Sciatic nerve (tissue), 2 donors: ENCODE results near the gene INTS3. TPM values are rescaled to one million over a fixed set of nuclear protein-coding genes. Genes with fewer than 3 reads are reported as not detected.

Experiments used
- ATAC-seq: fragments of 200-7000 bp; cut with Tn5 transposase; one replicate; pipeline ENCODE4 v1.9.1; 2020; ENCODE audit warnings: mild to moderate bottlenecking, moderate library complexity
- DNase-seq: peaks from one replicate; pipeline ENCODE4 v3.0.0-alpha.2; 2020; ENCODE audit warnings: low spot score
- intact Hi-C: fragments of 100-400 bp; cut with DNase I; formaldehyde crosslinking; loops from one replicate; pipeline ENCODE4 v1.14.2; 2022
- total RNA-seq: library from RNA; stranded (reverse); fragmentation: NEBNext Ultra II Directional; extraction: Animal tissue kit (Norgen Biotek cat#: 25700); gene quantifications from one replicate; pipeline ENCODE4 v1.2.1, GENCODE V29; 2021
- donor health status: DM: no; HTN: no; CAD: no.
- donor health status: DM: no; HTN: no; CAD: no.

Gene INTS3
- total RNA-seq, 1 donor from 2014 or later = 72.4 TPM

GRCh38 chr1:153791648-153792253, 63.9 kb downstream of the INTS3 start:
- intact Hi-C loops = loop anchor here (5.0 kb wide), 1 partner anchor 191 kb away; no protein-coding TSS in a partner anchor
- ATAC-seq (no peak), DNase-seq (peak; percentile 60)

GRCh38 chr1:153792631-153793041, 64.8 kb downstream of the INTS3 start:
- DNase-seq (peak; percentile 51), ATAC-seq (no peak)
- intact Hi-C loops = loop anchor here (5.0 kb wide), 1 partner anchor 190 kb away; no protein-coding TSS in a partner anchor

GRCh38 chr1:153793261-153793972, 65.6 kb downstream of the INTS3 start:
- ATAC-seq (no peak), DNase-seq (peak; percentile 45)
- intact Hi-C loops = loop anchor here (5.0 kb wide), 1 partner anchor 189 kb away; no protein-coding TSS in a partner anchor

DNA sequence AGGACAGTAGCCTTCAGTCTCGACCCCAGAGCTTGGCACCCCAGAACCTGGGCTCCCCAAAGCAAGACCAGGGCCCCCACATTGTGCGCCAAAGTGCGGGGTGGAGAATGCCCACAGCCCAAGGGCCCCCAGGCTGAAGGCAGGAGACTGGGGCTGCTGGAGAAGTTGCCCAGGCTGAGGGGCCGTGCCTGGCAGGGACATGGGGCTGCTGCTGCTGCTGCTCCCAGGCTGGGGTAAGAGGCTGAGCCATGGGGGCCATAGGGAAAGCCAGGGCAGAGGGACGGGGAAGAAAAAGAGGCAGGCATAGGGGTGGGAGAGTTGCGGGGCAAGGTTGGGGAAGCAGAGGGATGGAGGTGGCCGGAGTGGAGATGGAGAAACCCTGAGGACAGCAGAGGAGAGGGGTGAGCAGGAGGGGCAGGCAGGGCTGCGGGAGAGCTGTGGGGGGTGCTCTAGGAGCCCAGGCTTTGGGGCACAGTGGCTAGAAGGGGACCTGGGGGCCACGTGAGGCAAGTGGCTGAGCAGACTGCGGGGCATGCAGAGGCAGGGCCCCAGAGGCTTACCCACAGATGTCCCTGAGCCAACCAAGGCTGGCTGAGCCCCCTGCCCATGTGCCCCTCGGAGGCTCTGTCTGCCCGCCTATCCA, 66.2 kb downstream of the INTS3 start:
- DNase-seq (peak; percentile 56), ATAC-seq (no peak)
- intact Hi-C loops = loop anchor here (5.0 kb wide), 1 partner anchor 188 kb away; no protein-coding TSS in a partner anchor

GRCh38 chr1:153794624-153795329, 66.9 kb downstream of the INTS3 start:
- intact Hi-C loops = loop anchor here (5.0 kb wide), 1 partner anchor 188 kb away; no protein-coding TSS in a partner anchor
- no peak for ATAC-seq
- DNase-seq = no peak

DNA sequence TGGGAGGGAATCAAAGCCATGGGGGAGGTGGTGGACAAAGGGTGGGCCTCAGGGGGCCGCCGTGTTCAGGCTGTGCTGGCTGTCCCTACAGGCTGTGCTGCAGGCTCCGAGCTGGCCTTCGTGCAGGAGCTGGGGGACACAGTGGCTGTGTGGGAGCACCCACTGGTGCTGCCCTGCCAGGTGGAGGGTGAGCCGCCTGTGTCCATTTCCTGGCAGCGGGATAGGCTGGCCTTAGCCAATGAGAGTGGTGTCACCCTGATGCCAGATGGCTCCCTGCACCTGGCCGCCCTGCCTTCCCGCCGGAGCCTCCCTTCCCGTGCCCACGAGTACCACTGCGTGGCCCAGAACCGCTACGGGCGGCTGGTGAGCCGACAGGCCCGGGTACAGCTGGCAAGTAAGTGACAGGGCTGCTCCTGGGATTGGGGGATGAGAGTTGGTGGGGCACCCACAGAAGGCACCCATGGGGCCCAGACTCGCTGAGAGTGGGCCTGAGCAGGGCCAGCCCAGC, 67.5 kb downstream of the INTS3 start:
- DNase-seq (no peak), ATAC-seq (no peak)
- intact Hi-C loops = no loop called here

- intact Hi-C loops = no loop called here
- ATAC-seq (no peak), DNase-seq (no peak)
Measured at GRCh38 chr1:153795934-153796785, 68.3 kb downstream of the INTS3 start.

DNA sequence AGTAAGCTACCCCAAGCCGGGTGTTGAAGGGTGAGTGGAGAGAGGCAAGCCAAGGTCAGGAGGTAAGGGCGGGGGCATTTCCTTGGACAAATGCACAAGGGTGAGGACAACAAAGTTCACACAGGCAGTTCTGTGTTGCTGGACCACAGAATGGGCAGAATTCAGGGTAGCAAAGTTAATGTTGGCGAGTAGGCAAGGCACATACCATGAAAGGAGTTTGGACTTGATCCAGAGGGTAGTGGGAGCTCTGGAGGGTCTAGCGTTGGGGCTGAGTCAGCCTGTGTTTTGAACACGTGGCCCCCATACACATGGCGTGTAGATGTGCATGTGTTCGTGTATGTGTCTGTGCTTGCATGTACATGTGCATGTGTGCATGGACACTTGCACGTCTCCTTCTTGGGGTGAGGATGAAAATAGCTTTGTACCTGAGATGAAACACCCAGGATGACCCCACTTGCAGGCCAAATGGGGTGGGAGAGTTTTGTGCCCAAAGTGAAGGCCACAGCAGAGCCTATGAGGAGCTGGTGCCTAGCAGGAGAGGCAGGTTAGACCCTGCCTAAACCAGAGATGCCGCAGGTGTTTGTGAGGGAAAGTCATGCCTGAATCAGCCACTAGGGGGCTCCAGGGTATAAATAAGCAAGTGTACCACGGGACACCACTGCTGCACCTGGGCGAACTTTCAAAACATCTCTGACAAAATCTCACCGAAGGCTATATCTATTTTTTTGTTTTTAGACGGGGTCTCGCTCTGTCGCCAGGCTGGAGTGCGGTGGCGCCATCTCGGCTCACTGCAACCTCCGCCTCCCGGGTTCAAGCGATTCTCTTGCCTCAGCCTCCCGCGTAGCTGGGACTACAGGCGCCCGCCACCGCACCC, 69.2 kb downstream of the INTS3 start:
- DNase-seq = peak; percentile 91
- intact Hi-C loops = no loop called here
- peak; percentile 61 for ATAC-seq

- DNase-seq = no peak
- ATAC-seq = no peak
- intact Hi-C loops = no loop called here
Measured at GRCh38 chr1:153798468-153798780, 70.6 kb downstream of the INTS3 start.

DNA sequence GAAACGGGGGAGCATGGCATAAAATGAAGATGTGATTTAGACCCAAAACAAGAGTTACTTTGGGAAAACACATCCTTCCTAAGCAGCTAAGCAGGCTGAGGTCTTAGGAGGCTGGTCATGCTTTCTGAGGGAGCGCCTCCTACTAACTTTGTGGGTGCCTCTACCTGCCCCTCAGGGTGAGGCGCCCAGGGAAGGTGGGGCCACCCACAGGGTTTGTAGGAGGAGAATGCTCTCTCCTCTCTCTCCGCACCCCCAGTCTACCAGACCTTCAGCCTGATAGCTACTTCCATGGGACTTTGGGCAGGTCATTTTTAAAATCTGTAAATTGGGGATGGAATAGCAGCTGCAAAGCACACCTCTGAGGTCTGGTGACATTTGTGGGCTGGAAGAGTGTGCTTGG, 71.2 kb downstream of the INTS3 start:
- ATAC-seq (no peak), DNase-seq (no peak)
- intact Hi-C loops = no loop called here

DNA sequence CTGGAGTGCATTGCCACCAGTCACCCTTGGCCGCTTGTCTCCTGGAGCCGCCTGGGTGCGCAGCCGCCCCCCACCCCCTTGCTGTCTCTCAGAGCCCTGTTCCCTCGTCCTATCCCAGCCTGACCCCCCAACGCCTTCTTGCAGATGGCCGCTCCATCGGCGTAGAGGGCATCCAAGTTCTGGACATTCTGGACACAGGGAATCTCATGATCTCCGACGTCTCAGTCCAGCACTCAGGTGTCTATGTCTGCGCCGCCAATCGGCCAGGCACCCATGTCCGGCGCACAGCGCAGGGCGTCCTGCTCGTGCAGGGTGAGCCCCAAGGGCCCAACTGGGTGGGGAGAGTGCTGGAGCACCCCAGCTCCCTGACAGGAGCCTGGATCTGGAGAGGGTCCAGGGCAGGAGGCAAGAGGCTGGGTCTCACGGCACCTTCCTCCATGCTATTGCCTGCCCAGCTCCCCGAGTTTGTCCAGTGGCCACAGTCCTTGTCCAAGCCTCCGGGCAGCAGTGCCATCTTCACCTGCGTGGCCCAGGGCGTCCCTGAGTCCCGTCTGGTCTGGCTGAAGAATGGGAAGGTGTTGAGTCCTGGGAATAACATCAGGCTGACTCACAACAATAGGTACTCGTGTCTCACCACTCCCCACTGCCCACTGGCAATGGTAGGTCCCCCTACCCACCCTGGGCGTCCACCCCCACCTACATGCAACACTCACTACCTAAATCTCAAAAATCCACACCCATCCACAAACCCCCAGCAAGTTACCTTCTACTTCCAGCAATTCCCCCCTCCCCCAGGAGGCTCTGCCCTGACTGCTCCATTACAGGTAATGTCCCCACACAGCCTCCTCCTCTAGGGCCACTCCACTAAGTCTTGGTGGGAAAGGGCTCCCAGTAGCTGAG, 72.0 kb downstream of the INTS3 start:
- no peak for DNase-seq
- no peak for ATAC-seq
- intact Hi-C loops = no loop called here

DNA sequence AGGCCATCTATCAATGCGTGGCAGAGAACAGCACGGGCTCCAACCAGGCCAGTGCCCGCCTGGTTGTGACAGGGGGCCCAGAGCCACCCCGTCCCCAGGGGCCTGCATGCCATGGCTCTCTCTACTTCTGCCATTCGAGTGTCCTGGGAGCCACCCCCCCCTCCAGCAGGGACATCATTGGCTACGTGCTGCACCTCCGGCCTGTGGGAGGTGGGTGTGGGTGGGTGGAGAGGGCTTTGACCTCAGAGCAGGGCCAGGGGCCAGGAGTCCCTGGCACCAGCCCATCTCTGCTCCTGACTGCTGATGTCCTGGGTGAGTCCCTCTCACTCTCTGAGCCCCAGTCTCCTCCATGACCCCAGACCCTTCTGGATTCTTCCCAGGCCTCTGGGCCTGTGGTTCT, 72.7 kb downstream of the INTS3 start:
- DNase-seq (no peak), ATAC-seq (no peak)
- intact Hi-C loops = no loop called here

DNA sequence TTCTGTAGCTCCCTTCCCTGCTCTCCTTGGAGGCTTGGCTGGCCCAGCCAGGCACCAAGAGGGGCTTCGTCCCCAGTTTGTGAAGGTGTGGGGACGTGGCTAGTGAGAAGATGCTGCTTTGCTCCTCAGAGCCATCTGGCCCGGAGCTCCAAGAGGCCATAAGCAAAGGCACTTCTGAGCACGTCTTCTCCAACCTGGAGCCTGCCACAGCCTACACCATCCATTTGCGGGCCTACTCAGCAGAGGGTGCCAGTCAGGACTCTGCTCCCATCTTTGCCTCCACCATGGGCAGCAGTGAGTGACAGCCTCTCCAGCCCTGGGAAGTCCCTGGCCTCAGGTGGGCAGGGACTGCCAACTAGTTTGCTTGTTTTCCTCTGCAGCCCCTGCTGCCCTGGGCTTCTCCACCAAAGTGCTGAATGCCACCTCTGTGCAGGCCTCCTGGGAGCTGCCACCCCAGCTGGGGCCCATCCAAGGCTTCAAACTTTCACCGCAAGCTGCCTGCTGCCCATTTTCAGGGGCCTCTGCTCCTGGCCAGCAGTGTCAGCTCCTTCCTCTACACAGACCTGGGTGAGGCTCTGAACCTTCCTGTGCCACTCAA, 73.3 kb downstream of the INTS3 start:
- ATAC-seq (no peak), DNase-seq (no peak)
- intact Hi-C loops = no loop called here

DNA sequence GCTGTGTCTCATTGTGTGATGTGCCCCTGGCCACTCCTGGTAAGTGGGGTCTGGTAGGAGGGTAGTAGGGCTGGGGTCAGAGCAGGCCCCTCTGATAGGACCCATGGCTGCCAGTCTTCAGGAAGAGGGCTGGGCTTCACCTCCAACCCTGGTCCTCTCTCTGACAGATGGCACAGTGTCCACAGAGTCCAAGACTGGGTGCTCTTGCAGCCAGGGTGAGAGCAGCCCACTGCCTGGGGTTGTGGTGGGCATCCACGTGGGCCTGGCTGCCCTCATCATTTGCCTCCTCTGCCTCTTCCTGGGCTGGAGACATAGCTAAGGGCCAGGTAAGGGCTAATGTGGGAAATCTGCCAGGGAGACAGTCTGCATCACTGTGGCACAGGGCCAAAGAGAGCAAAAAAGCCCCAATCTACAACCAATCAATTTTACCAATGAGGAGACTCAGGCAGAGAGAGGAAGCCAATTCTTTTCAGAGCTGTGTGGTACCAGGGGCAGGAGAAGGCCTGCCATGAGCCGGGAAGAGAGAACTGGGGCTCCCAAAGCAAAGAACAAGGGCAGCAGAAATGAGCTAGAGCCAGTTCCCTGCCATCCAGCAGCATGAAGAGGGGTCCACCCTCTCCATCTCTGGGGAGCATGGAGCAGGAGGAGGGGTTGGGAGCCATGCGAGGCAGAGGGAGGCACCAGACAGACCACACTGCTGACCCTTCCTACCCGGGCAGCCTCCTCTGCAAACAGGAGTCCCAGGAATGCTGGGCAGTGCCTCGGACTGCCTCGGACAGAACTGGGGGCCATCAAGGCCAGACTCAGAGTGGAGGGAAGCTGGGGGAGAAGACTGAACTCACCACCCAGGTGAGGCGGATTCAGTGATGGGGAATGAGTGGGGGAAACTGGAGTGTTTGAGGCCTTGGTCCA, 74.2 kb downstream of the INTS3 start:
- intact Hi-C loops = no loop called here
- no peak for ATAC-seq
- no peak for DNase-seq

- intact Hi-C loops = no loop called here
- DNase-seq (no peak), ATAC-seq (no peak)
Measured at GRCh38 chr1:153803470-153804056, 75.7 kb downstream of the INTS3 start.
